Measurements from ENCODE around the gene GOLGA6L10.
"Not testable (repeated sequence)": the region's sequence is repeated elsewhere in the genome, so short reads cannot be mapped to it uniquely, and the experiment has no call there.

Gene GOLGA6L10

GRCh38 chr15:82317516-82317915 lies 31.8 kb downstream of the GOLGA6L10 start:
- not testable (repeated sequence) for DNase-seq (ENCODE audit: low spot score)

GRCh38 chr15:82317091-82317489 lies 32.2 kb downstream of the GOLGA6L10 start:
- no peak for DNase-seq (ENCODE audit: low spot score)

GRCh38 chr15:82316247-82317090 lies 32.8 kb downstream of the GOLGA6L10 start:
- not testable (repeated sequence) for DNase-seq (ENCODE audit: low spot score)

GRCh38 chr15:82315519-82316246 lies 33.6 kb downstream of the GOLGA6L10 start:
- DNase-seq (ENCODE audit: low spot score), result no peak

GRCh38 chr15:82314769-82315518 lies 34.3 kb downstream of the GOLGA6L10 start:
- no peak for DNase-seq (ENCODE audit: low spot score)

GRCh38 chr15:82313951-82314768 lies 35.1 kb downstream of the GOLGA6L10 start:
- DNase-seq (ENCODE audit: low spot score), result not testable (repeated sequence)

GRCh38 chr15:82313446-82313845 lies 35.8 kb downstream of the GOLGA6L10 start:
- DNase-seq (ENCODE audit: low spot score), result no peak

GRCh38 chr15:82312586-82313349 lies 36.5 kb downstream of the GOLGA6L10 start:
- DNase-seq (ENCODE audit: low spot score), result no peak

GRCh38 chr15:82311321-82311720 lies 38.0 kb downstream of the GOLGA6L10 start:
- not testable (repeated sequence) for DNase-seq (ENCODE audit: low spot score)

- DNase-seq (ENCODE audit: low spot score), result no peak
Measured at GRCh38 chr15:82309802-82310201, 39.5 kb downstream of the GOLGA6L10 start.

GRCh38 chr15:82307714-82308081 lies 41.6 kb downstream of the GOLGA6L10 start:
- no peak for DNase-seq (ENCODE audit: low spot score)

GRCh38 chr15:82306791-82307713 lies 42.2 kb downstream of the GOLGA6L10 start:
- no peak for DNase-seq (ENCODE audit: low spot score)

- DNase-seq (ENCODE audit: low spot score), result no peak
Measured at GRCh38 chr15:82305621-82306048, 43.6 kb downstream of the GOLGA6L10 start.

- no peak for DNase-seq (ENCODE audit: low spot score)
Measured at GRCh38 chr15:82304778-82305090, 44.5 kb downstream of the GOLGA6L10 start.

- no peak for DNase-seq (ENCODE audit: low spot score)
Measured at GRCh38 chr15:82303956-82304777, 45.1 kb downstream of the GOLGA6L10 start.

GRCh38 chr15:82301296-82302016 lies 47.8 kb downstream of the GOLGA6L10 start:
- no peak for DNase-seq (ENCODE audit: low spot score)

- DNase-seq (ENCODE audit: low spot score), result no peak
Measured at GRCh38 chr15:82300883-82301282, 48.4 kb downstream of the GOLGA6L10 start.

- DNase-seq (ENCODE audit: low spot score), result not testable (repeated sequence)
Measured at GRCh38 chr15:82300326-82300725, 48.9 kb downstream of the GOLGA6L10 start.

All from HuH-7 (cell line).